Measurements from ENCODE around the gene RAB34.
"Not testable (repeated sequence)": the region's sequence is repeated elsewhere in the genome, so short reads cannot be mapped to it uniquely, and the experiment has no call there.

Gene RAB34

GRCh38 chr17:28741358-28742349 lies 24.0 kb upstream of the RAB34 start:
- peaks cover 17% of the 10 kb centered on the region for H3K4me1 ChIP-seq (ENCODE audit: insufficient read depth, low read length)
- H3K9me3 ChIP-seq (ENCODE audit: low read length): peaks cover 3% of the 10 kb centered on the region
- H3K36me3 ChIP-seq (ENCODE audit: insufficient read depth, low read length): peaks cover 8% of the 10 kb centered on the region
- H3K27me3 ChIP-seq (ENCODE audit: insufficient read depth, low read length): no peaks in the 10 kb centered on the region
- no peak overlapping the region for H3K4me3 ChIP-seq (ENCODE audit: low read length)
- no peak overlapping the region for H2AFZ ChIP-seq (ENCODE audit: low read depth, low read length)

GRCh38 chr17:28740406-28741357 lies 23.0 kb upstream of the RAB34 start:
- Histone ChIP-seq H3K4me1 (ENCODE audit: insufficient read depth, low read length) (peaks cover 7% of the 10 kb centered on the region), H3K4me3 (ENCODE audit: low read length) (no peak overlapping the region), H3K9me3 (ENCODE audit: low read length) (peaks cover 3% of the 10 kb centered on the region), H3K27me3 (ENCODE audit: insufficient read depth, low read length) (no peaks in the 10 kb centered on the region), H2AFZ (ENCODE audit: low read depth, low read length) (no peak overlapping the region), H3K36me3 (ENCODE audit: insufficient read depth, low read length) (no peaks in the 10 kb centered on the region)

GRCh38 chr17:28738680-28739384 lies 21.2 kb upstream of the RAB34 start:
- Histone ChIP-seq H3K36me3 (ENCODE audit: insufficient read depth, low read length) (peaks cover 5% of the 10 kb centered on the region), H3K9me3 (ENCODE audit: low read length) (peaks cover 3% of the 10 kb centered on the region), H2AFZ (ENCODE audit: low read depth, low read length) (no peak overlapping the region), H3K4me3 (ENCODE audit: low read length) (no peak overlapping the region), H3K4me1 (ENCODE audit: insufficient read depth, low read length) (peaks cover 4% of the 10 kb centered on the region), H3K27me3 (ENCODE audit: insufficient read depth, low read length) (no peaks in the 10 kb centered on the region)

- peaks cover 7% of the 10 kb centered on the region for H3K36me3 ChIP-seq (ENCODE audit: insufficient read depth, low read length)
- no peak overlapping the region for H3K4me3 ChIP-seq (ENCODE audit: low read length)
- H3K9me3 ChIP-seq (ENCODE audit: low read length): peaks cover 3% of the 10 kb centered on the region
- H3K27me3 ChIP-seq (ENCODE audit: insufficient read depth, low read length): no peaks in the 10 kb centered on the region
- no peak overlapping the region for H2AFZ ChIP-seq (ENCODE audit: low read depth, low read length)
- H3K4me1 ChIP-seq (ENCODE audit: insufficient read depth, low read length): peaks cover 4% of the 10 kb centered on the region
Observed at GRCh38 chr17:28737770-28738679, 20.4 kb upstream of the RAB34 start.

- Histone ChIP-seq H2AFZ (ENCODE audit: low read depth, low read length) (no peak overlapping the region), H3K36me3 (ENCODE audit: insufficient read depth, low read length) (peaks cover 7% of the 10 kb centered on the region), H3K4me1 (ENCODE audit: insufficient read depth, low read length) (no peaks in the 10 kb centered on the region), H3K4me3 (ENCODE audit: low read length) (no peak overlapping the region), H3K9me3 (ENCODE audit: low read length) (peaks cover 3% of the 10 kb centered on the region), H3K27me3 (ENCODE audit: insufficient read depth, low read length) (no peaks in the 10 kb centered on the region)
Observed at GRCh38 chr17:28737316-28737715, 19.6 kb upstream of the RAB34 start.

- not testable (repeated sequence) for H3K36me3 ChIP-seq (ENCODE audit: insufficient read depth, low read length); H3K4me1 ChIP-seq (ENCODE audit: insufficient read depth, low read length); H2AFZ ChIP-seq (ENCODE audit: low read depth, low read length); H3K4me3 ChIP-seq (ENCODE audit: low read length); H3K9me3 ChIP-seq (ENCODE audit: low read length); H3K27me3 ChIP-seq (ENCODE audit: insufficient read depth, low read length)
Observed at GRCh38 chr17:28735913-28736769, 18.5 kb upstream of the RAB34 start.

GRCh38 chr17:28735242-28735722 lies 17.6 kb upstream of the RAB34 start:
- no peak overlapping the region for H2AFZ ChIP-seq (ENCODE audit: low read depth, low read length)
- H3K4me3 ChIP-seq (ENCODE audit: low read length): no peak overlapping the region
- no peaks in the 10 kb centered on the region for H3K27me3 ChIP-seq (ENCODE audit: insufficient read depth, low read length)
- H3K9me3 ChIP-seq (ENCODE audit: low read length): peaks cover 3% of the 10 kb centered on the region
- no peaks in the 10 kb centered on the region for H3K4me1 ChIP-seq (ENCODE audit: insufficient read depth, low read length)
- peaks cover 7% of the 10 kb centered on the region for H3K36me3 ChIP-seq (ENCODE audit: insufficient read depth, low read length)

GRCh38 chr17:28734712-28735241 lies 17.1 kb upstream of the RAB34 start:
- no peak overlapping the region for H3K4me3 ChIP-seq (ENCODE audit: low read length)
- peaks cover 3% of the 10 kb centered on the region for H3K9me3 ChIP-seq (ENCODE audit: low read length)
- no peaks in the 10 kb centered on the region for H3K4me1 ChIP-seq (ENCODE audit: insufficient read depth, low read length)
- no peak overlapping the region for H2AFZ ChIP-seq (ENCODE audit: low read depth, low read length)
- H3K27me3 ChIP-seq (ENCODE audit: insufficient read depth, low read length): no peaks in the 10 kb centered on the region
- peaks cover 7% of the 10 kb centered on the region for H3K36me3 ChIP-seq (ENCODE audit: insufficient read depth, low read length)

GRCh38 chr17:28733346-28733745 lies 15.7 kb upstream of the RAB34 start:
- Histone ChIP-seq H3K4me1 (ENCODE audit: insufficient read depth, low read length) (peaks cover 3% of the 10 kb centered on the region), H3K36me3 (ENCODE audit: insufficient read depth, low read length) (peaks cover 7% of the 10 kb centered on the region), H3K27me3 (ENCODE audit: insufficient read depth, low read length) (no peaks in the 10 kb centered on the region), H3K4me3 (ENCODE audit: low read length) (no peak overlapping the region), H3K9me3 (ENCODE audit: low read length) (peaks cover 3% of the 10 kb centered on the region), H2AFZ (ENCODE audit: low read depth, low read length) (no peak overlapping the region)

- no peaks in the 10 kb centered on the region for H3K9me3 ChIP-seq (ENCODE audit: low read length)
- no peak overlapping the region for H3K4me3 ChIP-seq (ENCODE audit: low read length)
- H2AFZ ChIP-seq (ENCODE audit: low read depth, low read length): no peak overlapping the region
- H3K36me3 ChIP-seq (ENCODE audit: insufficient read depth, low read length): peaks cover 7% of the 10 kb centered on the region
- H3K27me3 ChIP-seq (ENCODE audit: insufficient read depth, low read length): no peaks in the 10 kb centered on the region
- H3K4me1 ChIP-seq (ENCODE audit: insufficient read depth, low read length): peaks cover 21% of the 10 kb centered on the region
Observed at GRCh38 chr17:28729950-28730330, 12.3 kb upstream of the RAB34 start.

All from neuron (in vitro differentiated cells).